IPS DF 19.7 (cell line): ENCODE measurements around the gene TLE1.

ENCODE experiments used
- DNase-seq: peaks from one replicate; pipeline ENCODE4 v3.0.0-alpha.2; 2013; ENCODE audit warnings: low read depth, low spot score

Gene TLE1

DNA sequence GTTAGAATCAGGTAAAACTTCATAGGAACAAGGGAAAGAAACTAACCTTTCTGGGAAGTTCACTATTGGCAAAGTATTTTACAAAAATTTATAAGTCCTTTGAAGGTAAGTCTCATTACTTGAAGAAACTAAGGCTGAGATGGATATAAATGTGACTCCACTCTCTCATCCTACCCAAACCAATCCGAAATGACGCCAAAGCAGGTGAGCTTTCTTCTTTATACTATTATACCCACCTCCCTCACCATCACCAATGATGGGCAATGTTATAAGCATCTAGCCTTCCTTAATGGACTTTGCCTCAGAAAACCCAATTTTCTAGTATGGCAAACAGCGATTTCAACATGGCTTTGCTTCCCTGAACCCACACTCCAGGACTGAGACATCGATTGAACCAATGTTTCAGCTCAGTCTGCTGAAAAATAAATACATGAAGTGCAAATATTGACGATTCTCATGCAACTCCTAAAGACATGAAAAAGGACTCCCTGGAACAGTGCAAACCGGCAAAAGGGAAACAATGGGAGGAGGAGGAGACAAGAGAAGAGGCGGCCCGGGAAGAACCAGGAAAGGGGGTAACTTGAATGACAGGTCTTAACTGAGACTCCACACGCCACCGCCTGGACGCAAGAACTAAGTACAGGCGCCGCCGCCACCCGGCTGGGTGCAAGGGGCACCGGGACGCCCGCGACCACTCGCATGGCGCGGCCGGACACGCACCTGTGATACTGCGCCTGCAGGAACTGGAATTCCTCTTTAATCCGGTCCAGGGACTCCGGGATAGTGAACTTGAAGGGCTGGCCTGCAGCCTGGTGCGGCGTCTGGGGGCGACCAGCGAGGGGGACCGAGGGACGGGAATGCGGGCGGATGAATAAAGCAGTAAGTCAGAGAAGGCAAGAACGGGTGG lies 2.5 kb downstream of the TLE1 start:
- no peak for DNase-seq

DNA sequence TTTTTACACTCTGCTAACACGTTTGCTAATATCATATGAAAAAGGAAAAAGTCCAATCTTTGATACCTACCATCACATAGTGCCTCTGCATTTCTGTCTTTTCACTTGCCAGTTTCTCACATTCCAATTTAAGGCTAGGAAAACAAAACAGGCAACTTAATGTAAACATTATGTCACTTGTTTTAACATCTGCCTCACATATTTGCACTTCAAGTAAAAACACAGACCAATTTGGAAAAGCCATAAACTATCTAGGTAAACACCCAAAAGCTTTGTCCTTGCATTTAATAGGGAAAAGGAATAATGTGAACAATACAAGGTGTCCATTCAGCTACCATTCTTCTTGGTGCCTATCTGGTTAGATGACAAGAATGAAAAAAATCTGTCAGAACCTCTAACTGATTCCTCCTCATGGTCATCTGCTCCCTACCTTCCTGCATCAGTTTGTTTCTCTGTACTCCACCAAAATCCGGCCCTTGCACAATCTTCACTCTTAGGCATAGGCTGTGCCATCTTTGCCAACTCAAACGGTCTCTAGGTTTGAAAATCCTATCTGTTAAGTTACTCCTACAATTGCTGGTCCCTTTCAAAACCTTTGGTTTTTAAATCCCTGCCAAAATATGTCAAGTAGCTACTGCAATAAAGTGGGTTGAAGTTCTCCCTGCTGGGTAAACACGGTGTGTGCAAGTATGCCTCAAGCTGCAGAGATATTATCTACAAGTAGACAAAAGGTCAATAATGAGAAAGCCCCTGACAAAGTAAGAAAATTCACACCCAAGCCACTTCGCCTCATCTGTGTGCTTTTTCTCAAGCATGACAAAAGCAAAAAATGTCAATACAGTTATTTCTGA lies 3.4 kb downstream of the TLE1 start:
- no peak for DNase-seq

DNA sequence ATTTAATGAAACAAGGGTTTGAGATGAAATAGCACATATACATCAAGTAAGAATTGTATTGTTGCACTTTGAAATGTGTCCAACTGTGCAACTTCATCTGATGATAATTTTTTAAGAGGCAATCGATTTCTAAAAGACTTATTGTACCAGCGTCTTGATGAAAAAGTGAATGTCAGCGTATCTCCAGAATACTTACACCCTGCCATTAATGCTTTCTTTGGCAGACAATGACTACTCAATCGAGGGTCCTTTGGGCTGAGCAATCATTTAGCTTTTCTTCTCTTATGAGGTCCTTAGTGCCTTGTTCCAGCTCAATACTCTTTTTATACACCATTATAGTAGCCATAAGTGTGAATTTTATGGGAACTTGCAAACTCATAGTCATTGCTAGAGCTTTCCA lies 4.7 kb downstream of the TLE1 start:
- DNase-seq, result no peak

DNA sequence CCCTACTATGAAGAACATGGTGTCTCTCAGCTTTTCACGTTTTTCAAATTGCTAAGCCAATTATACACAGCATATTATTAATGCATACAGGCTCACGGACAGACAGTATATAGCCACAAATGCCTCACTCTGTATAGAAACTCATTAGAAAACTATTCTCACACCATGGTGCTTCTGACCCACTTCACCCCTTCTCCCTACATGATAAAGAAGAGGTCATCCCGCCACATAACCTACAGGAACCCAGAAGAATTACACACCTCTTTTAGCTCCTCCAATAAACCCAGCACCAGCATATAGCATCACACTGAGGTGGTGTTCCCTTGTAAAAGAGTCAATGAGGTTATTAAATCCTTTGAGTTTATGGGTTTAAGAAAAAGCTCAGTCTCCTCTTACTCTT lies 5.6 kb downstream of the TLE1 start:
- DNase-seq, result no peak

DNA sequence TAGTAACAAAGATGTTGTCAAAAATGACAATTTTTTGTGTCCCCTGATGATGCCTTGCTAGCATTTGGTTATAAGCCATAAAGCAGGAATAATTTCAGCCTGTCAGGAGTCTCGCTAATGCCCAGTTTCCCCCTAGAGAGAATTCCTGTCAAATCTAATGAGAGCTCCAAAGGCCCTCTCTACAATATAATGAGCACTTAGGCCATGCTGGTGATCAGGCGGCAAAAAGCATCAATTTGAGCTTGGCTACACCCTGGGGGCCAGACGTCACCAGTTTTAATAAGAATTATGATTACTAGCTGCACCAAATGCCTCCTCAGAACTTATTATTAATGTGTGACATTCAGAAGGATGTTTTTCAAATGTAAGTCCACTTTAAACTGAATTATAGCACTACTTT lies 6.1 kb downstream of the TLE1 start:
- DNase-seq, result no peak

DNA sequence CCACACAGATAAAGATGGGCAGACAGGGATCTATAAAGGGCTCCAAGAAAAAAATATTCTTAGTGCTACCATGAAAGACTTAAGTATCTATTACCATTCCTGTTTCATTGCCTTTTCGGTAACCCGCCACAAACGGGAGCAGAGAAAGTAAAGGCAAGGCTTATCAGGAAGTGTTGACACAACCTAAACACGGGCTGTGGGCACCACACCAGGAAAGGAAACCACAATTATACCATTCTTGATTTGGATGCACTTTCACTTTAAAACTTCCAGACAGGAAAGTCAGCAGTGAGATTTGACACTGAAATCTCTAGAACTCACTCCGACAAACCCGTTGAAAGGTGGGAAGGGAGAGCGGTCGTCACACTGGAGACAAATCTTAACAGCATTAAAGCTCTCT lies 6.5 kb downstream of the TLE1 start:
- no peak for DNase-seq

DNA sequence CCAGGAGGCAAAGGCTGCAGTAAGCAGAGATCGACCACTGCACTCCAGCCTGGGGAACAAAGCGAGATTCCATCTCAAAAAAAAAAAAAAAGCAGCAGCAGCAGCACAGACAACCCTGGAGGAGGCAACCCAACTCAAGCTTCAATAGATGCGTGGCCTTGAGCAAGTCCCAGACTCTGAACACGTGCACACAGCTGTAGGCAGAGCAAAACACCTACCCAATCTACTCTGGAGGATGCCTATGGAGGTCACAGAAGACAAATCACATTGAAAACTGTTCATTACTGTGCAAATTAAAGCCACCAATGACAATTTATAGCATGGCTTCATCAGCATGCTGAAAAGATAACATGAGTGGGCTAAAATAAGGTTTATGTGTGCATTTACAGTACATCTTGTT lies 7.2 kb downstream of the TLE1 start:
- DNase-seq, result no peak

DNA sequence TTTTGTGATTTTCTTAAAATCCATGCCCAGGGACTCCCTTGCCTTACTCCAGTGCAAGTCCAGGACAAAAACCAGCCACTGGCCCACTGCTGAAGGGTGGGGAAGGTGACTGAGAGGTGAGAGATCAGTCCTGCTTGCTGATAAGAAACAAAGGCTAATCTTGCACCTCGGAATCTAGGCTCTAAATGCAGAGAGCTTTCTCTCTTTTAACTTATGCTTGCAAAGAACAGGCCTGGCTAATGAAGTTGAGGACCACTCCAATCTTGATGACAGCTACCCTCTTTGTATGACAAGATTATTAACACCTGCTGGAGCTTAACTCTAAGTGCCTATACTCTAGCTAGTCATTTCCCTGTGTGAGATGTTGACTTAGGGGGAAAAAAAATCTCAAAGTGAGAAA lies 8.8 kb downstream of the TLE1 start:
- no peak for DNase-seq

DNA sequence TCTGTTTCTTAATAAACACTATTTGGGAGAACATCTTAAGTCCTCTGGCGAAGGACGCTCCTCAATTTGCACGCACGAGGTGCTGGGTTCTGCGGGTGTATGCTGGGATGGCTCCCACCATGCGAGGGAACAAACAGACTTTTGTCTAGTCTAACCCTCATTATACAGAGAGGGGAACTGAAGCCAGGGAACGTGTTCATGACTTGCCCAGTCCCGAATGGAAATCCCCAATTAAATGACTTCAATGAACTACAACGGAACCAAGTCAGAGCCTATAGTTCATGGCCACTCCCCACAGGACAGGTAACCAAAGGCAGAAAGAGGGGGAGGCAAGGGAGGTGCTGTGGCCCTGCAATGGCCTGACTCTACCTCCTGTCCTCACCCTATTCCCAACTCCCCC lies 9.3 kb downstream of the TLE1 start:
- no peak for DNase-seq

DNA sequence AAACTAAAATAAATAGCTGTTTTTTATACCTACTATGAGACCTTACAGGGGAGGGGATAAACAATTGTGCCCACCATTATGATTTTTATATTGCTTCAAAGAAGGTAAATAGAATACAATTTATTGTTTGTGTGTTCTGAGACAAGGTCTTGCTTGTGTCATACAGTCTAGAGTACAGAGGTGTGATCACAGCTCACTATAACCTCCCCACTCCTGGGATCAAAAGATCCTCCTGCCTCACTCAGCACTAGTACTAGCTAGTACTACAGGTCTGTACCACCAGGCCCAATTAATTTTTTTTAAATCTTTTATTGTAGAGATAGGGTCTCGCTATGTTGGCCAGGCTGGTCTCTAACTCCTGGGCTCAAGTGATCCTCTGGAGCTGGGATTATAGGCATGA lies 11.3 kb downstream of the TLE1 start:
- DNase-seq, result no peak

DNA sequence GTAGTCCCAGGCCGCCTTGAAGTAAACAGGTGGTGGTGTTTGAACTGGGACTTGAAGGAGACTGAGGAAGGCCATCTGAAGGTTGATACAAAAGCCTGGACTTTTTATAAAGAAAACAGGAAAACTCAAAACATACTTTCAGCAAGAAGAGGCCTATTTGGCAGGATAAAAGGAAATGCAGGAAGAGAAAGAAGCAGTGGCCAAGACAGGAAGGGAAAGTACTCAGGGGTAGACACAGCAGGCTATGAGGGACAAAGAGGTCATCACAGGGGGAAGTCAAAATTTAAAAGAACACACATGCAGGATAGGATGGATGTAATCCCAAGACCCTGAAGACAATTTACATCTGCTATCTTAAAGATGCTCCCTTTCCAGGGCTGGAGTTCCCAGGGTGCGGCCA lies 13.0 kb downstream of the TLE1 start:
- no peak for DNase-seq

DNA sequence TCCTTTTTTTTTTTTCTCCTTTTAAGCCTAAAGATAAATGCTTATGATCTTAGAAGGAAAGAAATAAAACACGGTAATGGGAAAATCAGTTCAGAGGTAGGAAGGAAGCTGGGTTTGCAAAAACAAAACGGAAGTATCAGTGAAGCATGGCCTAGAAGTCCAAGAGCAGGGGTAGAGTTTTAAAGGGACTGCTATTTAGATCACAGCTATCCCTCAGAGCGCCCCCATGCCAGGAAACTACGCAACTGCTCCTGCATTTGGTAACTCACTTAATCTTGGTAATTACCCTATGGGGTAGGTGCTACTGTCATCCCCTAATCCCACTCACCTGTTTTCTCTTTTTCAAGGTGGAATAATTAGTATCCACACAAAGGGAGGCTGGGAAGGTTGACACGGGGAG lies 16.0 kb downstream of the TLE1 start:
- no peak for DNase-seq

DNA sequence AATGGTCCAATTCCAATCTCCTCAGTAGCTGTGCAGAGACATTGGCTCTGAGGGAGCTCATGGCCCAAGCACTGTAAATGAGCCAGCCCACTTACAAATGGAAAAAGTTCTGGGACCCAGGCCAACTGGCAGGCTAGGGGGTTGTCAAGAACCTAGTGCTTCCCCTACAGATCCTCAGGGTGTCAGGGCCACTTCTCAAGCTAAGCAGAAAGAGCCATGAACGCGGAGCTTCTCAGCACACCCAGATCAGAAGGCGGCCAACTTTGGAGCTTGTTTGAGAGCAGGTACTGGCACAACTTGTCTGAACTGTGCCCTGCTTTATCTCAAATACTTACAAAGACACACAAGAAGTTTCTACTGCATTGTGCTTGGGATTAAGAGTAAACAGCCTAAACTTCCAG lies 17.5 kb downstream of the TLE1 start:
- no peak for DNase-seq

DNA sequence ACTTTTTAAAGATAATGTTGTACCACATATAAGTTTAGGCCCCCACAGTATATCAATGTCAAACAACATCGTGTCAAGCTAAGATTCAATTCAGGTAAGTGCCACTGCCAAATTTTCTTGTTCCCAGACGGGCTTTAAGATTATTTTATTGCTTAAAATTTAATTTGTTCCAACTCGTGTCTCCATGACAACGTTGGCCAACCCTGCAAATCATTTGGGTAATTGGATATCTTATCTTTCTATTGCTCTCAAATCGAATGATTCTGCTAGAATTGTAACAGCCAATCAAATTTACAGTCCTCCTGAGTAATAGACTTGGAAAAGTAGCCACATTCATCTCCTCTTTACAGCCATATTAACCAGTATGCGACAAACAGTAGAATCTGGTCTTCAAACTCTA lies 19.5 kb downstream of the TLE1 start:
- DNase-seq, result no peak

DNA sequence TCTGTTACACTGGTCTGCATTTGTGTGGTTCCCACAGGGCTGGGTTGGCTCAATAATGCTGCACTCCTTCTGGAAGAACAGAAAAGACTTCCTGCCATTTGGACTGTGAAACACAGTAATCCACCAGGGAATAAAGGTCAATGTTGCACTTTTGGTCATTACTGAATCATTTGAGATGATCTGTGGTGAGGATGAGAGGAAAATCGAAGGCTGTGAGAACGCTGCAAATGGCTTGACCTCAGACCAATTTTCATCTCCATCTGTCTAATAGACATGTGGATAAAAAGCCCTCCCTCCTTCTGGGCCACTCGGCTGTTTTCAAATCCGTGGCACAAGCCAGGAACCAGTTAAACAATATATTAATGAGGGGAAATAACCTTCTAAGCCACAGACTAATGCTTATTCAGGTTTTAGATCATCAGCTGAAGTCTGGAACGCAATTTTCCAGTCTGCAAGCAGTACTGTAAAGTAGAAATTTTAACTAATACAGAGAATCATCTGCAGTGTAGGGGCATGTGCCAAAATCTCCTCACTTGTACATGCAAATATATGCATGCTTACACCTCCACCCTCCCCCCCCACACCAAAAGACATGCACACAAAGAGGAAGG lies 20.2 kb downstream of the TLE1 start:
- DNase-seq, result no peak

DNA sequence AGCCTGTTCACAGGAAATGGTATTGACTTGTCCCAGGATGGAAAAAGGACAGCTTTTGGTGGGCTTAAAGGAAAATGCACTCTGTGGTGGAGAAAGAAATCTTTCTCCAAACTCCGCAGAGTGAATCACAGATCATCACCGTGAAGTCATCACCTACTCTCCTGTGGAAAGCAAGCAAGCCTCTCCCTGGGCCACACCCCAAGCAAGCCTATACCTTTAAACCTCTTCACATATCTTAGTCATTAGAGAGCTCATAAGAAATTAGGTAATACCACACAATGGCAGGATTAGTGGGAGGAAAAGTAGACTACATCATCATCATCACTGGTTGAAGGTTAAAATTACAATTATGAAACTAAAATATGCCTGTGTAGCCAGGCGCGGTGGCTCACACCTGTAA lies 23.2 kb downstream of the TLE1 start:
- no peak for DNase-seq

DNA sequence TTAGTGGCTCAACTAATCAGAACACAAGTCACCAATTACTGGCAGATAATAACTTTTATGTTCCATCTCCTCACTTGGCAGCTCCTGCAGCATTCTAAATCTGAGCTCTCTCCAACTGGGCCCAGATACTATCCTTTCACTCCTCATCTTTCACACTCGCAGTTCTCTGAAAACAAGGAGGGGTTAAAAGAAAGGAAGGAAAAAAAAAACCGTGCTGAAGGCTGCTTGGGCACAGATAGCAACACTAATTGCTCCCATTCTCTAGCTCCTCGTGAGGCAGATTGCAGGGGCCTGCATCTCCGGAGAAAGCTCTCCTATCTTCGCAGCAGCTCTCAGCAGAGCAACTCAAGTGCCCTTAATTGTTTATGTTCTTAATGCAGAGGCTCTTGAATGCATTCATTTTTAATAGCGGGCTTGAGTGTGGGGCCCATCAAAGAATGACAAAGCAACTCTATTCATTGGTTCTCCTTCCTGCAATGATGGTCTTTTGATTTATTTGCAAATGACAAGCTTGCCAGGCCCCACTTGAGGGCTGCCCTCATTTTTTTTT lies 23.9 kb downstream of the TLE1 start:
- no peak for DNase-seq

DNA sequence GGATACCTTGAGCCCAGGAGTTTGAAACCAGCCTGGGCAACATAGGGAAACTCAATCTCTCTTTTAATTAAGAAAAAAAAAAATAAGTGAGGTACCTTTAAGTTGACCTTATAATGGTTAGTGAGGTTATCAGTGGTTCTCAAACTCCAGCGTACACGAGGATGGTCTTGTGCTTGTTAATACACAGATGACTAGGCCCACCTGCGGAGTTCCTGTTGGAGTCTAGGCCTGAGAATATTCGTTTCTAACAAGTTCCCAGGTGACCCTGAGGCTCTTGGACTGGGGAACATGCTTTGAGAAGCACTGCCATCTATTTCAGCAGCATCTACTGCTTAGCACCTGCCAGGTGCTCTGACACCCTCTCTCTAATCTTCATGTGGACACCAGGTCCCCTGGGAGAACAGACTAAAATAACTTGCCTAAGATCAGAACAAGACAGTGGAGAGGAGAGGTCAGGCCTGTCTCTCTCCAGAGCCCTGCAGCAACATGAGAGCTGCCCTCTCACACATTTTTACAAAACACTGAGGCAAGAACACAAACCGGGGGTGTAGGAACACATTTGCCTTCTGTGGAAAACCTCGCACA lies 24.6 kb downstream of the TLE1 start:
- no peak for DNase-seq

DNA sequence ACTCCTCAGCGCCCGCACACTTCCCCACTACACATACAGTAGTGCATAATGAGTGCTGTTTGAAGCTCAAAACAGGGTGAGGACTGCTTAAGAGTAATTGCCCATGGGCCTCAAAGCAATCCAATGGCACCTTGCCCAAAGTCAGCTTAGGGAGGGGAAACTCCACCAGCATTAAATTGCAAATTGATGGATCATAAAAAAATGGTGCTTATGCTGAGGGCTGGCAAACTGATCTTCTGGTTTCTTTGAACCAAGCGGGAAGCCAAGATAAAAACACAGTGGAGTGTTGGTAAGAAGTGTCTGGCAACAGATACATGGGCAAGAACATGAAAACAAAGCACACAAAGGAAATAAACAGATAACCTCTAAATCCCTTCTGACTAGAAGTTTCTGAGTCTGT lies 28.0 kb downstream of the TLE1 start:
- no peak for DNase-seq

DNA sequence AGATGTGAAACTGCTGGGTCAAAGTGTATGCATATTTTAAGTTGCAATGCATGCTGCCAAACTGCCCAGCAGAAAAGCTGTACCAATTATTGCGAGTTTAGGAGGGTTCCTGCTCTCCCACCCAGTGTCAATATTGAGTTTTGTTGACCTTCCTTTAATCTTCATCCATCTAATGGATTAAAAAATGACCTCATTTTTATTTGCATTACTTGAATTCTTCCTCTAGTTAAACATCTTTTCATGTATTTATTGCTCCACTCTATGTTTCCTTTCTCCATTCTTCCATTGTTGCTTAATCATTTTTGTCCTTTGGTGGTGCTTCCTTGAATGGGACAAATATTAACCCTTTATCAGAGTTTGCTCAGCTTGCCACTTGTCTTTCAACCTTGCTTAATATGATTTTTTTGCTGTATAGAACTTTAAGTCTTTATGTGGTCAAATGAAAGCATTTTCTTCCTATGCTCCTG lies 32.4 kb downstream of the TLE1 start:
- no peak for DNase-seq

DNA sequence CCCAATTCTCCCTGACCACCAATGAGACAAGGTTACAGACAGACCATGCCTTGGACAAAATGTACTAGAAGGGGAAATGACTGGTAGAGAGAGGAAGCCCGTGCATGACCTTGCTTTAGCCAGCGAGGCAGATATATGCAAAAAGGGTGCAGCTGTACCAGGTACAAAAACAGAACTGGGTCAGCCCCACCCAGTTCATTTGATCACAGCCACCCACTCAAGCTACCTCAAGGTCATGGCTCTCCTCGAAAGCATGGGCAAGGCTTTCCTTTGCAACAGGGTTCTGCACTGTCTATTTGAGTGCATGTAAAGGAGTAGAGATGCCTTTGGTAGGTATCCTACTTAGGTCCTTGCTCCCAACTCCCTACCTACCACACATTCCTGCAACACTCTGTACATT lies 33.3 kb downstream of the TLE1 start:
- no peak for DNase-seq

DNA sequence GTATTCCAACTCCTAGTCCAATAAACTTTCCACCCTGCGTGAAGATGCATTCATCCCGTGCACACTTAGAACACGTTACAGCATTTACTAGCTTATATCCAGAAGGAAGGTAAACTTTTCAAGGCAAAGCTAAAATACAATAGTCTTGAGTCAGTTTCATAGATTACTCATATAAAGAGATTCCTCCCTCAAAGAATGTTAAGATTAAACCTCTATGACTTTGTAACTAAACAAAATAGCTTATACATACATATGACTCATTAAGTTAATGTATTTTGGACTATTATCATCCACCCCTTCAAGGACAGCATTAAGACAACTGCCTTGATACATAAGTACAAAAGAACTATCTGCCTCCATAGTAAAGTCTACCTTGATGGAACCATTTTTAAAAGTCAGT lies 36.1 kb downstream of the TLE1 start:
- no peak for DNase-seq
